Body of pancreas (tissue), 4 donors: Measurements from ENCODE around the gene ARHGAP24.

Source experiments
- CTCF ChIP-seq, 7 experiments: fragments of 450-650 bp in 4 of 7; fragments of 200-600 bp in 3 of 7; sonication (generic) in 3 of 7; IDR thresholded peaks; one replicate each; pipeline ENCODE4 v1.5.1; 2016 to 2019; ENCODE audit warnings: antibody characterized with exemption in 7 of 7
- POLR2A ChIP-seq, 3 donors: fragments of 450-650 bp; IDR thresholded peaks; one replicate each; pipeline ENCODE4 v1.6.1; 2016; ENCODE audit warnings: antibody characterized with exemption in 3 of 3, mild to moderate bottlenecking in 2 of 3

DNA sequence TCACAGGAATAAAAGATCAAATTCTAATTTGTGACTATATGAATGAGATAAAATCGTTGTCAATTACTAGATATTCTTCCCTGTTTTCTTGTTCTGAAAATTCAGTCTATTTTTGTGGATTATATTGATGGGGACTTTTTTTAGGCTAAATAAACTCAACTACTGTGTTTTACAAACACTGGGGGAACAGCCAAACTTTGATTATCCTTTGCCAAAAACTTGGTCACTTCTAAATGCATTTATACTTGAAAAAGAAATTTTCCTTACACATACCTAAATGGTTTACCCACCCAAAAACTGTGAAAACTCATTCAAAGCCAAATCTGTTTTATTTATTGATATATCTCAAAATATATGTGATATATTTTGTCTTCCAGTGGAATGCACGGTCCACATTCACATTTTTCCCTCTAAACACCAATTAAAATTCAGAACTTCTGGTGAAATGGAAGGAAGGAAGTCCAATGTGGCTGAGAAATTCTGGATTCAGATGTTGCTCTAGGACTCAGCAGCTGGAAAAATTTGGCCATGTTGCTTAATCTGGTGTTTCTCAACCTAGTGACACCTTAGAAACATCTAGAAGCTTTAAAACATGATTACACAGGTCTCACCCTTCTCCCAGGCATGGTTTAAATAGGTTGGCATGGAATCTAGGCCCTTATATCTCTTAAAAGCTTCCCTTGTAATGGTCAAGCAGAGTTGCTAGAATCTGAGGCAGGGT lies 28.6 kb upstream of the ARHGAP24 start:
- TF ChIP-seq CTCF (IDR thresholded peaks at IDR 0.05) = no peak
- no peak for TF ChIP-seq POLR2A (IDR thresholded peaks at IDR 0.05)
